ENCODE data around the gene BEST4. TPM values are rescaled to one million over a fixed set of nuclear protein-coding genes. Genes with fewer than 3 reads are reported as not detected.

Gene BEST4
- total and polyA plus RNA-seq, 2 of the 13 experiments (the other 11 are each of a cell fraction or from before 2014, with no cell fraction given) = 0.77 to 1.4 TPM

DNA sequence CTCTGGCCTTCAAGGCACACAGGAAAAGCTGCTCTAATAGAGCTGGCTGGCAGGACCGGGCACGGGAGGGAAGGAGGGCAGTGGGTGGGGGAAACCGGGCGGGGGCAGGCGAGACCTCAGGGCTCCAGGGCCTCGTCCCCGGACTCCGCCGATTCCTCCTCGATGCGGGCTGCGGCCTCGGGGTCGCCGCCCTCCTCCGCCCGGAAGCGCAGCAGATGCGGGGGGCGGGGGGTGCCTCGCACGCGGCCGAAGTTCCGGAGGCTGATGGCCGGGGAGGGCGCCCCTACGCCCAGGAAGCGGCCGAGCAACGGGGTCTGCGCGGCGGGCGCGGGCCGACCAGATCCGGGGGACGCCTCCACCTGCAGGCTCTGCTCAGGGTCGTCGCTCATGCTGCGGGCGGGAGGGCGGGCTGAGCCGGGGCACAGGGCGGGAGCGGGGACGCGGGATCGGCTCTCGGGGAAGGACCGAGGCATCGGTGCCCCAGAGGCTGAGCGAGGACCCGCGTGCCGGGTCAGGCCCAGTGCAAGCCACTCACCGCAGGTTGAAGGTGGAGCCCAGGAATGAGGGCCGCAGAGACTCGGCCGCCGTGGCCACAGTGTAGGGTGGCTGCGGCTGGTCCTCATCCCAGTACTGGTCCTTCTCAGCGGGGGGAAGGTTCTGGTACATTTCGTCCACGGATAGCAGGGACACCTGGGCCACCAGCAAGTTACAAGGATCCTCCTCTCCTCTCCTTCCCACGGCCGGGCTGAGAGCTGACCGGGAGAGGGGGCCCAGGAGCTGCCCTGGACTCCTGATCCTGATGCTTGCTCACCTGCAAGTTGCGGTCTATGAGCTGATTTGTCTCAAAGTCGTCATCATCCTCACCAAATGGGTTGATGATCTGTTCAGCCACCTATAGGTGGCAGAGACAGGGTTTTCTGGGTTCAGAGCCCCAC, 3.6 kb downstream of the BEST4 start (continued):
- TF ChIP-seq, protein P1, sequence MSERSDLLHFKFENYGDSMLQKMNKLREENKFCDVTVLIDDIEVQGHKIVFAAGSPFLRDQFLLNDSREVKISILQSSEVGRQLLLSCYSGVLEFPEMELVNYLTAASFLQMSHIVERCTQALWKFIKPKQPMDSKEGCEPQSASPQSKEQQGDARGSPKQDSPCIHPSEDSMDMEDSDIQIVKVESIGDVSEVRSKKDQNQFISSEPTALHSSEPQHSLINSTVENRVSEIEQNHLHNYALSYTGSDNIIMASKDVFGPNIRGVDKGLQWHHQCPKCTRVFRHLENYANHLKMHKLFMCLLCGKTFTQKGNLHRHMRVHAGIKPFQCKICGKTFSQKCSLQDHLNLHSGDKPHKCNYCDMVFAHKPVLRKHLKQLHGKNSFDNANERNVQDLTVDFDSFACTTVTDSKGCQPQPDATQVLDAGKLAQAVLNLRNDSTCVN (CRISPR knock-in tag; IDR thresholded peaks at IDR 0.05; ENCODE audit: borderline replicate concordance) = peak; percentile 13; the same call in 1 of the 2 replicates
- TF ChIP-seq, protein P2, sequence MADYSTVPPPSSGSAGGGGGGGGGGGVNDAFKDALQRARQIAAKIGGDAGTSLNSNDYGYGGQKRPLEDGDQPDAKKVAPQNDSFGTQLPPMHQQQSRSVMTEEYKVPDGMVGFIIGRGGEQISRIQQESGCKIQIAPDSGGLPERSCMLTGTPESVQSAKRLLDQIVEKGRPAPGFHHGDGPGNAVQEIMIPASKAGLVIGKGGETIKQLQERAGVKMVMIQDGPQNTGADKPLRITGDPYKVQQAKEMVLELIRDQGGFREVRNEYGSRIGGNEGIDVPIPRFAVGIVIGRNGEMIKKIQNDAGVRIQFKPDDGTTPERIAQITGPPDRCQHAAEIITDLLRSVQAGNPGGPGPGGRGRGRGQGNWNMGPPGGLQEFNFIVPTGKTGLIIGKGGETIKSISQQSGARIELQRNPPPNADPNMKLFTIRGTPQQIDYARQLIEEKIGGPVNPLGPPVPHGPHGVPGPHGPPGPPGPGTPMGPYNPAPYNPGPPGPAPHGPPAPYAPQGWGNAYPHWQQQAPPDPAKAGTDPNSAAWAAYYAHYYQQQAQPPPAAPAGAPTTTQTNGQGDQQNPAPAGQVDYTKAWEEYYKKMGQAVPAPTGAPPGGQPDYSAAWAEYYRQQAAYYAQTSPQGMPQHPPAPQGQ (CRISPR knock-in tag; IDR thresholded peaks at IDR 0.05; ENCODE audit: borderline replicate concordance) = no peak
- TF ChIP-seq CHD2 (IDR thresholded peaks at IDR 0.05; ENCODE audit: low read depth, low read length) = no peak
- no peak for TF ChIP-seq ZNF12 (CRISPR knock-in tag; IDR thresholded peaks at IDR 0.05)
- peak; percentile 76; the same call in 1 of the 2 replicates for TF ChIP-seq NFKB2 (CRISPR knock-in tag; IDR thresholded peaks at IDR 0.05; ENCODE audit: borderline replicate concordance)
- no peak for TF ChIP-seq KAT8 (CRISPR knock-in tag; IDR thresholded peaks at IDR 0.05)
- TF ChIP-seq CAMTA2 (CRISPR knock-in tag; IDR thresholded peaks at IDR 0.05; ENCODE audit: borderline replicate concordance) = no peak
- TF ChIP-seq CENPT (CRISPR knock-in tag; IDR thresholded peaks at IDR 0.05; ENCODE audit: low read depth) = 0 out of 2 replicates have a peak, but pooled peaks have one; percentile 60
- TF ChIP-seq CEBPG (CRISPR knock-in tag; IDR thresholded peaks at IDR 0.05) = no peak
- TF ChIP-seq, protein P3, sequence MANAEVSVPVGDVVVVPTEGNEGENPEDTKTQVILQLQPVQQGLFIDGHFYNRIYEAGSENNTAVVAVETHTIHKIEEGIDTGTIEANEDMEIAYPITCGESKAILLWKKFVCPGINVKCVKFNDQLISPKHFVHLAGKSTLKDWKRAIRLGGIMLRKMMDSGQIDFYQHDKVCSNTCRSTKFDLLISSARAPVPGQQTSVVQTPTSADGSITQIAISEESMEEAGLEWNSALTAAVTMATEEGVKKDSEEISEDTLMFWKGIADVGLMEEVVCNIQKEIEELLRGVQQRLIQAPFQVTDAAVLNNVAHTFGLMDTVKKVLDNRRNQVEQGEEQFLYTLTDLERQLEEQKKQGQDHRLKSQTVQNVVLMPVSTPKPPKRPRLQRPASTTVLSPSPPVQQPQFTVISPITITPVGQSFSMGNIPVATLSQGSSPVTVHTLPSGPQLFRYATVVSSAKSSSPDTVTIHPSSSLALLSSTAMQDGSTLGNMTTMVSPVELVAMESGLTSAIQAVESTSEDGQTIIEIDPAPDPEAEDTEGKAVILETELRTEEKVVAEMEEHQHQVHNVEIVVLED (CRISPR knock-in tag; IDR thresholded peaks at IDR 0.05; ENCODE audit: borderline replicate concordance) = no peak
- TF ChIP-seq TGIF2 (CRISPR knock-in tag; IDR thresholded peaks at IDR 0.05) = no peak
- no peak for TF ChIP-seq HNF4A (CRISPR knock-in tag; IDR thresholded peaks at IDR 0.05)
- TF ChIP-seq TOE1 (CRISPR knock-in tag; IDR thresholded peaks at IDR 0.05) = no peak
- TF ChIP-seq, protein P4, sequence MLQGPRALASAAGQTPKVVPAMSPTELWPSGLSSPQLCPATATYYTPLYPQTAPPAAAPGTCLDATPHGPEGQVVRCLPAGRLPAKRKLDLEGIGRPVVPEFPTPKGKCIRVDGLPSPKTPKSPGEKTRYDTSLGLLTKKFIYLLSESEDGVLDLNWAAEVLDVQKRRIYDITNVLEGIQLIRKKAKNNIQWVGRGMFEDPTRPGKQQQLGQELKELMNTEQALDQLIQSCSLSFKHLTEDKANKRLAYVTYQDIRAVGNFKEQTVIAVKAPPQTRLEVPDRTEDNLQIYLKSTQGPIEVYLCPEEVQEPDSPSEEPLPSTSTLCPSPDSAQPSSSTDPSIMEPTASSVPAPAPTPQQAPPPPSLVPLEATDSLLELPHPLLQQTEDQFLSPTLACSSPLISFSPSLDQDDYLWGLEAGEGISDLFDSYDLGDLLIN (CRISPR knock-in tag; IDR thresholded peaks at IDR 0.05; ENCODE audit: borderline replicate concordance) = no peak
- TF ChIP-seq ZNF558 (CRISPR knock-in tag; IDR thresholded peaks at IDR 0.05; ENCODE audit: borderline replicate concordance) = no peak; the same call in 1 of the 2 replicates
- TF ChIP-seq, protein P5, sequence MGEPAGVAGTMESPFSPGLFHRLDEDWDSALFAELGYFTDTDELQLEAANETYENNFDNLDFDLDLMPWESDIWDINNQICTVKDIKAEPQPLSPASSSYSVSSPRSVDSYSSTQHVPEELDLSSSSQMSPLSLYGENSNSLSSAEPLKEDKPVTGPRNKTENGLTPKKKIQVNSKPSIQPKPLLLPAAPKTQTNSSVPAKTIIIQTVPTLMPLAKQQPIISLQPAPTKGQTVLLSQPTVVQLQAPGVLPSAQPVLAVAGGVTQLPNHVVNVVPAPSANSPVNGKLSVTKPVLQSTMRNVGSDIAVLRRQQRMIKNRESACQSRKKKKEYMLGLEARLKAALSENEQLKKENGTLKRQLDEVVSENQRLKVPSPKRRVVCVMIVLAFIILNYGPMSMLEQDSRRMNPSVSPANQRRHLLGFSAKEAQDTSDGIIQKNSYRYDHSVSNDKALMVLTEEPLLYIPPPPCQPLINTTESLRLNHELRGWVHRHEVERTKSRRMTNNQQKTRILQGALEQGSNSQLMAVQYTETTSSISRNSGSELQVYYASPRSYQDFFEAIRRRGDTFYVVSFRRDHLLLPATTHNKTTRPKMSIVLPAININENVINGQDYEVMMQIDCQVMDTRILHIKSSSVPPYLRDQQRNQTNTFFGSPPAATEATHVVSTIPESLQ (CRISPR knock-in tag; conservative IDR thresholded peaks at IDR 0.05) = no peak
- TF ChIP-seq ZFP41 (CRISPR knock-in tag; IDR thresholded peaks at IDR 0.05; ENCODE audit: borderline replicate concordance) = no peak
- no peak for TF ChIP-seq MATR3 (CRISPR knock-in tag; IDR thresholded peaks at IDR 0.05)
- TF ChIP-seq, protein P6, sequence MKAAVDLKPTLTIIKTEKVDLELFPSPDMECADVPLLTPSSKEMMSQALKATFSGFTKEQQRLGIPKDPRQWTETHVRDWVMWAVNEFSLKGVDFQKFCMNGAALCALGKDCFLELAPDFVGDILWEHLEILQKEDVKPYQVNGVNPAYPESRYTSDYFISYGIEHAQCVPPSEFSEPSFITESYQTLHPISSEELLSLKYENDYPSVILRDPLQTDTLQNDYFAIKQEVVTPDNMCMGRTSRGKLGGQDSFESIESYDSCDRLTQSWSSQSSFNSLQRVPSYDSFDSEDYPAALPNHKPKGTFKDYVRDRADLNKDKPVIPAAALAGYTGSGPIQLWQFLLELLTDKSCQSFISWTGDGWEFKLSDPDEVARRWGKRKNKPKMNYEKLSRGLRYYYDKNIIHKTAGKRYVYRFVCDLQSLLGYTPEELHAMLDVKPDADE (CRISPR knock-in tag; IDR thresholded peaks at IDR 0.05) = no peak

Data from HepG2 (cell line).